ENCODE results near the gene ZBTB25. TPM values are rescaled to one million over a fixed set of nuclear protein-coding genes. Genes with fewer than 3 reads are reported as not detected.

Gene ZBTB25, protein sequence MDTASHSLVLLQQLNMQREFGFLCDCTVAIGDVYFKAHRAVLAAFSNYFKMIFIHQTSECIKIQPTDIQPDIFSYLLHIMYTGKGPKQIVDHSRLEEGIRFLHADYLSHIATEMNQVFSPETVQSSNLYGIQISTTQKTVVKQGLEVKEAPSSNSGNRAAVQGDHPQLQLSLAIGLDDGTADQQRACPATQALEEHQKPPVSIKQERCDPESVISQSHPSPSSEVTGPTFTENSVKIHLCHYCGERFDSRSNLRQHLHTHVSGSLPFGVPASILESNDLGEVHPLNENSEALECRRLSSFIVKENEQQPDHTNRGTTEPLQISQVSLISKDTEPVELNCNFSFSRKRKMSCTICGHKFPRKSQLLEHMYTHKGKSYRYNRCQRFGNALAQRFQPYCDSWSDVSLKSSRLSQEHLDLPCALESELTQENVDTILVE
- total RNA-seq: 2.9 and 4.8 TPM in 2 replicates

DNA sequence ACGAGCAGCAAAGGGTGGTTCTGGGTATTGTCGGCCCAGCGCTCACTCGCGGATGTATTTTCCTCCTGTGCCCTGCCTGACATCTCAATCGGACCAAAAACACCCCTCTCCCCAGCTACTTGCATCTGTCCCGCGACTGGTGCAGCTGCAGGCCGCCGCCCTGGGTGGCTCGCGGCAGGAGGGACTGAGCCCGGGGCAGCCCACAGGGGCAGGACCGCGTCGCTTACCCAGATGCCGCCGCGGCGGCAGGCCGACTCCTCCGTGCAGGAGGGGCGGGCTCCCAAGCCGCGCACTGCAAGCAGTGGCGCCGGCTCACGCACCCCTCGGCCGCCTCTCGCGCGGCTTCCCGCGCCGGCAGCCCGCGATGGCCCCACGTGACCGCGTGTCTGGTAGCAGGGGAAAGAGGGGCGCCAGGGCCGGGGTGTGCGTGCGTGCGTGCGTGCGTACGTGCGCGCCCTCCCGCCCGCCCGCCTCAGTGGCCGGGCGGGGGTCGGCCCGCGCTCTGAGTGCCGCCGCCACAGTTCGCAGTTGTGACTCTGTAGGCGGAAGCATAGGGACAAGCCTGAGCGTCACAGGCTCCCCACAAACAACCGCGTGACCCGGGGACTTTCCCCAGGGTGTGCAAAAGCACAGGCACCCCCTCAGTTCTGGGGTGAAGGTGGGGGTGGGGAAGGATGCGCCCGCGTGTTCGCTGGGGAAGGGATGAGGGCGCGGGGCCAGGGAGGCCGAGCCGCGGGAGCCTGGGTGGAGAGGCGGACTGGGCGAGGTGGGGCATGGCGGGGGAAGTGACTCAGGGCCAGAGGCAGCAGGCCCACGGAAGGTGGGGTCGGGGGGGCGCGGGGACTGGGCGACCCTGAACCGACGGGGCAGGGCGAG is at the start of gene ZBTB25:
Gene ZBTB25 (minus strand): TSS at position 405 of the 876 bp plus-strand sequence. CDS start 13,305 bp downstream, outside the sequence.

DNA sequence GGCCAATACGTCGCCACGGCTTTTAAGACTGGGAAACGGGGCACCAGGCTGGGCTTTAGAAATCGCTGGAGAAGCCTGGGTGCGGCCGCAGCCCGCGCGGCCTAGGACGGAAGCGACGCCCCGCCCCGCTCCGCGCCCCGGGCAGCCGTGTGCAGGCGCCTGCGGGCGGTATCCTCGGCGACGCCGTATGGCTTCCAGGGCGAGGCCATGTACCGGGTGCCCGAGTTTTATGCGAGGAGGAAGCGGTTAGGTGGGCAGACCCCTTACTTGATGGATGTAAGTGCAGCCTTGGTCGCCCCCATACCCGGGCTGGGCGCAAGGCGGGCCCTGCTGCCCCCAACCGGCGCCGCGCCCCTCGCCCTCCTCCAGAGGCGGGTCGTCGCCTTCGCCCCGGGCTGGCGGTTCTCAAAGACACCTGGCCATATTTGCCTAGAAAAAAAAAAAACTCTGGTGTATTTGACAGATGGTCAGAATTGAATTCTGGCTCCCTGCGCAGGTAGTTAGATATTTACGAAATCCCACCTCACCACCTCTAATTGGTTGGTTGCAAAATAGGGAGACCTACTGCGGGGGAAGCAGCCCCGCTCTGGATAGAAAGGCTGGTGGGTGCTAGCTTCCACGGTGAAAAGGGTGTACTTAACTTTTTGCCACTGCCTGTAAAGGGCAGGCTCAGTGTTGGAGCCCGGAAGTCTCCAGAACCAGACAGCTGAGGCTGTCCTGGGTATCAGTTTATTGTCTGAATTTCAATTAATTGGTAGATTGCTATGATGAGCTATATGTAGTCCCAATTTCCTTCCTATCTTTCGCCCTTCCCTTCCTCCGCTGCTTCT is 46.4 kb upstream of the ZBTB25 start, which contains the start of gene PPP1R36:
Gene PPP1R36 (plus strand): TSS at position 171 of the 830 bp plus-strand sequence. CDS start 37 bp downstream, at position 208.

DNA sequence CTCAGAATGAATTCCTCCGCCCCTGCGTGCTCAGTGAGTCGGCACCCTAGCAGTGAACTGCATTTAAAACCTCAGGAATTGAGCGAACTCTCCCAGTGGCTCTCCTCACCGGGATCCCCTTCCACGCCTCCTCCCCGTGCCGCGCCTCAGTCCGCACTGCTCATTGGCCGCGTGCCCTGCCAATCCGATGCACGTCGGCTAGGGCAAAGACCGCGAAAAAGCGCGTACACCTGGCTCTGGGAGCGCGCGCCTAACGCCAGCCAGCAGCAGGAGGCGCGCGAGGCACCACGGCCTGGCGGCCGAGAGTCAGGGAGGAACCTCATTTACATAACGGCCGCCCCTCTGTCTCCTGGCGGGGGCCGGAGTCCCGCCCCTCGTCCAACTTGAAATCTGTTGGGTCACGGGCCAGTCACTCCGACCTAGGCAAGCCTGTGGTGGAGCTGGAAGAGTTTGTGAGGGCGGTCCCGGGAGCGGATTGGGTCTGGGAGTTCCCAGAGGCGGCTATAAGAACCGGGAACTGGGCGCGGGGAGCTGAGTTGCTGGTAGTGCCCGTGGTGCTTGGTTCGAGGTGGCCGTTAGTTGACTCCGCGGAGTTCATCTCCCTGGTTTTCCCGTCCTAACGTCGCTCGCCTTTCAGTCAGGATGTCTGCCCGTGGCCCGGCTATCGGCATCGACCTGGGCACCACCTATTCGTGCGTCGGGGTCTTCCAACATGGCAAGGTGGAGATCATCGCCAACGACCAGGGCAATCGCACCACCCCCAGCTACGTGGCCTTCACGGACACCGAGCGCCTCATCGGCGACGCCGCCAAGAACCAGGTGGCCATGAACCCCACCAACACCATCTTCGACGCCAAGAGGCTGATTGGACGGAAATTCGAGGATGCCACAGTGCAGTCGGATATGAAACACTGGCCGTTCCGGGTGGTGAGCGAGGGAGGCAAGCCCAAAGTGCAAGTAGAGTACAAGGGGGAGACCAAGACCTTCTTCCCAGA is 36.9 kb upstream of the ZBTB25 start, which contains the start of gene HSPA2:
Gene HSPA2 (plus strand): TSS at position 534 of the 995 bp plus-strand sequence. CDS start 109 bp downstream, at position 643.

DNA sequence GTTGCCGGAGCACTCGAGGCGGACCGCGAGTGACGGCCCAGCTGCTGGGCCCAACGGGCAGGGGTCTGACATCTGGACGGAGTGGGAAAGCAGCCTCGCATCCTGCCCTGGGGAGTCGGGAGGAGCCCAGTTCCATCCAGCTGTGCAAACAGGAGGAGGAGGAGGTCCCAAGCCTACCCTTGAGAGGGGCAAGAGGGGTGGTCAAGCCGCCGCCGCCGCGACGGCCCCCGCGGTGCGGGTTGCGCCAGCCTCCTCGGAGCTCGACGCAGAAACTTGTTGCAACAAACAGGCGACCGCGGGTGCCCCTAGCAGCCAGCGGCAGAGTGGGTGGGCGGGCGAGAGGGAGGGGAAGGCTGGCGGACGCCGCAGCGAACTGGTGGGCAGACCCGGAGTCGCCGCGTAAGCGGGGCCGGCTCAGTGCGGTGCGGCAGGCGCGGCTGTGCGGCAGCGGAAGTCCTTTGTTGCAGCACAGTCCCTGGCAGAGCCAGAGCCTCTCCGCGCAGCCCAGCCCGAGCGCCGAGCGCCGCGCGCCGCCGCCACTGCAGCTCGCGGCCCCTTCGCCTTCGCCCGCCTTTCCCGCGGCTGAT is 765 bp upstream of the ZBTB25 start, which contains the start of gene ZBTB1:
Gene ZBTB1 (plus strand): TSS at position 461 of the 587 bp plus-strand sequence. CDS start 16,735 bp downstream, outside the sequence.

DNA sequence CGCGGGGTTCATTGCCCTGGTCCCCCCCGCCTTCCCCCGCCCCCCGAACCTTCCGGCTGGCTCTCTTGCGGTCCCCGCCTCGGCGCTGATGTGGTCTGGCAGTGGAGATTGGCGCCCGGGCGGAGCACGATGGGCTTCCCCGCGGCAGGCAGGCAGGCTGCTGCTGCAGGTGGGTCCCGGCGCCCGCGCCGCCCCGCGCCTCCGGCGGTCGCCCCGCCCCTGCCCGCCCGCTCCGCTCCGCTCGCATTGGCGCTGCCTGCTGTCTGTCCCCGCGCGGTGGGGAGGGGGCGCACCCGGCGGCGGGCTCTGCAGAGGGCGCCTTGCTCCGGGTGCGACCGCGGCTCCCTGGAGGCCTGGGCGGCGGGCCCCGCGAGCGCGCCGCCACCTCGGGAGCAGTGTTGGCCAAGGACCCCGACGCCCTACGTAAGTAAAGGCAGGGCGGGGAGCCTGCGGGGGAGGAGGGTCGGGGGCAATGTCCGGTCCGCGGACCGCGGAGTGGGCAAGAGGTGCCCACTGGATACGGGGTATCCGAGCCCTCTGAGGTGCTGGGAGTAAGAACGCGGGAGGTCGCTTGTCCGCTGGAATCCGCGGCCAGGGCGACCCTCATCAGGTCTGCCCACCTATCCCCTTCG is 38.3 kb downstream of the ZBTB25 start, which contains the start of gene AKAP5:
Gene AKAP5 (plus strand): TSS at position 309 of the 632 bp plus-strand sequence. CDS start 2,896 bp downstream, outside the sequence.

Other genes starting within 250 kb of the ZBTB25 start
- not detected in 2 replicates for gene ESR2, start 209.5 kb downstream of the ZBTB25 start, total RNA-seq
- 76.3 and 84.0 TPM in 2 replicates for gene MTHFD1, start 115.5 kb downstream of the ZBTB25 start, total RNA-seq
- 0.15 and 0.17 TPM in 2 replicates for gene AKAP5, start 38.3 kb downstream of the ZBTB25 start, total RNA-seq
- gene ZBTB1, start 932 bp upstream of the ZBTB25 start, total RNA-seq: 14.4 and 18.7 TPM in 2 replicates
- 10.1 and 10.9 TPM in 2 replicates for gene HSPA2, start 36.9 kb upstream of the ZBTB25 start, total RNA-seq
- 0.30 and 0.50 TPM in 2 replicates for gene PPP1R36, start 46.1 kb upstream of the ZBTB25 start, total RNA-seq
- 3.4 and 9.1 TPM in 2 replicates for gene PLEKHG3, start 200.6 kb upstream of the ZBTB25 start, total RNA-seq